GM19025 (cell line): ENCODE measurements around the gene SKOR2.
A peak's percentile ranks its signal among the peaks of the same experiment; 100 is the strongest.
"Not testable (repeated sequence)": the region's sequence is repeated elsewhere in the genome, so short reads cannot be mapped to it uniquely, and the experiment has no call there.

Experiments
- ATAC-seq: cut with Tn5 transposase; IDR thresholded peaks from one replicate; pipeline ENCODE4 v1.9.1; 2021; ENCODE audit warnings: mild to moderate bottlenecking, low read depth, moderate library complexity; ENCODE audit not compliant: unreplicated experiment

SKOR2 gene

DNA sequence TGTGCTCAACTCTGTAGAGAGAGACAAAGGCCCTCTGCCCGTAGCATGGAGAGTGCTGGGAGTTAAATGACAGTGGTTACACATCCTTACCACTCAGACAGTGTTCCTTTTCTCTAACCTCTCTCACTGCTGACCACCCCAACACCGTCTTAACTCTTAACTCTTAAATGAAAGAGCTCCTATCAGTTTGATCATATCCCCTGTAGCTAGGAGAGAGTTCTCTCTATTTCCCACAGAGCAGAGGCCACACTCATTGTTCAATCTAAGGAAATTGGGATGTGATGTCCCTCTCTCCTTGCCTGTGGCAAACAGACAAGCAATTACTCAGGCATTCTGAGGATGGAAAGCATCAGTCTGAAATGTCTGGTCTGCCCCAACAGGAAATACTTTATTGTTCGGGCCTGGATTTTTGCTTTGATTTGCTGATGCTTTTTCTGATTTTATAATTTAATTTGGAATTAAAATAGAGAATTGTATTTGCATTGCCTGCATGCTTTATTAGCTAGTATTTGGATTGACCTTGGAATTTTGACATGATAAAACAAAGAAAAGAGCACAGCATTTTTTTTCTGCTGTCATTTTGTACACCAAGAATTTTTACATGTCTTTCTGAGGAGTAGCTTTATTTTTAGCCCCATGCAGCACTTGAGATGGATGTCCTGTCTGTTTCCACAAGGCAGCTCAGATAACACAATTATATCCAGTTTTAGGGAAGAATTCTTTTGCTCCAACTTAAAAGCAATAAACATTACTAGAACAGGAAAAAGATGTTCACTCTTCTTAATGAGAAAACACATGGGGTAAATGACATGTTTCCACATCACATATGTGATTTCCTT lies 47.6 kb downstream of the SKOR2 start:
- no peak for ATAC-seq

GRCh38 chr18:47195961-47196360 lies 55.5 kb downstream of the SKOR2 start:
- ATAC-seq, result not testable (repeated sequence)

DNA sequence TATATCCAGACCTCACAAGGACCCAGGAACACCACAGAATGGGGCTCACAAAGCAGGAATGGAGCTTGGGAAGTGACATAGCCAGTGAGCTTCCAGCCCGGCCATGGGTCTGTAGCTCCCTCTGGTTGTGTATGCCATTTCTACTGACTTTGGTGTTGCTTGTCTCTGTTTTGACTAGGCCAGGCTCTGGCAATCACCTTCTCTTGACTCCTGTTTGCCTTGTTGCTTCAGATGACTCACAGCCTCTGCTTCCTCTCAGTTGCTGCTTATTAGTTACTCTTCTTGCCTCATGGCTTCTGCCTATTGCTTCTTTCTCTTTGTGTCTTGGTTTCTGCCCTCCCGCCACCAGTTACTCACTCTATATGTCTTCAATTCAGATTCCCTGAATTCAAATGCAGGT lies 59.5 kb downstream of the SKOR2 start:
- ATAC-seq, result no peak

- no peak for ATAC-seq
Observed at GRCh38 chr18:47187721-47188120, 63.7 kb downstream of the SKOR2 start.

DNA sequence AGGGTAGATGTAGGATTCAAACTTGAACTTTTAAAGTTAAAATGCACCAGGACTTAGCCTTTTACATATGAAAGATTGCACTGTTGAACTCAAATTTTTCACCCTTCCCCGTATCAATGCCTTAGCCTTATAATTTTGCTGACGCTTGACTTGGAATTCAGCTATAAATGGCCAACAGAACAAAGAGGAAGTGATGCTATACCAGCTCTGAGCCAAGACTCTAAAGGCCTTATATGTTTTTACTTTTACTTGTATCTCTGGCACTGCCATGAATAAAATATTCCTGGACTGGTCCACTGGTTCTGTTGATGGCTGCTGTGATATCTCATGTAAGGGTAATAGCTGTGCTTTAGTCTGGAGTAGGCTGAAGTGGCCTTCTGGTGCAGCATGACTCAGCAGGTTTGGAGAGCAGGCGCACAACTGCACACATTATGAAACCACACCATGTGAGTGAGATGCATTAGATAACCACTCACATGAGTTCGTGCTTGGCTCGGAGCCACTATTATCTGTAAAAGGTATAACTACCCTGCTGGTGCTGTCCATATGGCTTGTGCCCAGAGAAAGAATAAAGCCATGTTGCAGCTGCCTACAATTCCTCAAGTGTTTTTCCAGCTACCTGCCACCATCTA lies 66.9 kb downstream of the SKOR2 start:
- ATAC-seq, result no peak

GRCh38 chr18:47182156-47182555 lies 69.3 kb downstream of the SKOR2 start:
- ATAC-seq, result not testable (repeated sequence)

- ATAC-seq, result no peak
Observed at GRCh38 chr18:47180765-47181164, 70.7 kb downstream of the SKOR2 start.

DNA sequence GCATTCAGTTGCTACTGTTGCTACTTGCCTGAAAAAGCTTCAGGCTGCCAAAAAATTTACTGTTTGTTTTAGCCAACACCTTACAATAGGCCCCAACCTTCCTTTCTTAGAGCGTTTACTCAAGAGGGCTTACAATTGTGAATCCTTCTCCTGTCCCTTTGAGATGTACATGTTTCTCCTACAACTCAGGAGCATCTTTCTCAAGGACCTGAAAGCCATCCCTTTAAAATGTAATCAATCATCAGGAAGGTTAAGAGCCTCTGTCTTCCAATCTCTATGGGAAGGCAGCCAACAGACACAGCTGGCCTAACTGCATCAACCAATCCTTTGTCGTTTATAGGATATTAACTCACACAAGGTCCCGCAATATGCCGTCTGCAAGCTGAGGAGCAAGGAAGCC lies 71.9 kb downstream of the SKOR2 start:
- ATAC-seq, result no peak

DNA sequence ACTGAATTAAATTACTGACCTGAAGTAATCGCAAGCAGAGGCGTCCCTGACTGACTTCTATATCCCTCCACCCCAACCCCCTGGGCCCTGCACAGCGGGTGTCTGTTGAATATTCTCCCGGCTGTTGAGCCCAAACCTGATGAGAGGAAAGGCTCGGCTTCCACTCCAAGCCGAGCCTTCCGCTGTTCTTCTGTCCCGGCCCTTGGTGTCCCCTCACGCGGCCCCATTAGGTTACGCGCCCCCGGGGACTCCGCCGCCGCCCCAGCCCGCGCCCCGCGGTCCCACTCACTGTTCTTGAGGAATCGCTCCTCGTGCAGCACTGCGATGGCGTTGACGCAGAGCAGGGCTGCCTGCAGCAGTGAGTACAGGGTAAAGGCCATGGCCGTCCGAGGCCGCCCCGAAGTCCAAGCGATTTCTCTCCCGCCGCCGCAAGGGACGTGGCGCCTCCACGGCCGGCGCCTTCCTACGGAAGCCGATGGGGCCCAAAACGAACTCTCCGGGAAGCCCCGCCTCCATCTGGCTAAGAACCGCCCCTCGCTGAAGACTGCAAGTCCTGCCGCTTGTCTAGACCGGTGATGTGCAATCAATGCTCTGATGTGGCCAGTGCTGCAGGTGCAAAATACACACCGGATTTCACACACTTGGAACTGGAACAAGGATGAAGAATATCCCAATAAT lies 75.4 kb downstream of the SKOR2 start, which contains the start of gene IER3IP1:
TSS of gene IER3IP1 (minus strand) at position 467 of the 678 bp plus-strand sequence. CDS start at position 380, 87 bp downstream.
- ATAC-seq, result peak; percentile 85

DNA sequence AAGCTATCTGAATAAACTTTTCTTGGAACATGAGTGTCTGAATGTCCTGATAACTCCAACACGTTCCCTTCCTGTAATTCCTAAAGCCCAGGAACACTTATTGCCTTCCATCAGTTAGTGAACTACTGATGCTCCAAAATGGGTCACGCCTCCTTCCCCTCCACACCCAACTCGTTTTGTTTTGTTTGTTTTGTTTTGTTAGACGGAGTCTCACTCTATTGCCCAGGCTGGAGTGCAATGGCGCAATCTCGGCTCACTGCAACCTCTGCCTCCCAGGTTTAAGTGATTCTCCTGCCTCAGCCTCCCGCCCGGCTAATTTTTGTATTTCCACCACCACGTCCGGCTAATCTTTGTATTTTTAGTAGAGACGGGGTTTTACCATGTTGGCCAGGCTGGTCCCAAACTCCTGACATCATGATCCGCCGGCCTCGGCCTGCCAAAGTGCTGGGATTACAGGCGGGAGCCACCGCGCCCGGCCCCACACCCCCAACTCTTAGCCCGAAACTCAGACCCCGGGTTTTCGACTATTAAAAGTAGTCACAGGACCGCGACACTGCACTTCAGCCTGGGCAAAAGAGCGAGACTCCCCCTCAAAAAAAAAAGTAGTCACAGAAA lies 76.1 kb downstream of the SKOR2 start:
- no peak for ATAC-seq

- no peak for ATAC-seq
Observed at GRCh38 chr18:47174545-47175116, 76.8 kb downstream of the SKOR2 start.

- no peak for ATAC-seq
Observed at GRCh38 chr18:47172476-47172875, 79.0 kb downstream of the SKOR2 start.

- ATAC-seq, result no peak
Observed at GRCh38 chr18:47168913-47169312, 82.5 kb downstream of the SKOR2 start.

- no peak for ATAC-seq
Observed at GRCh38 chr18:47168509-47168908, 83.0 kb downstream of the SKOR2 start.

DNA sequence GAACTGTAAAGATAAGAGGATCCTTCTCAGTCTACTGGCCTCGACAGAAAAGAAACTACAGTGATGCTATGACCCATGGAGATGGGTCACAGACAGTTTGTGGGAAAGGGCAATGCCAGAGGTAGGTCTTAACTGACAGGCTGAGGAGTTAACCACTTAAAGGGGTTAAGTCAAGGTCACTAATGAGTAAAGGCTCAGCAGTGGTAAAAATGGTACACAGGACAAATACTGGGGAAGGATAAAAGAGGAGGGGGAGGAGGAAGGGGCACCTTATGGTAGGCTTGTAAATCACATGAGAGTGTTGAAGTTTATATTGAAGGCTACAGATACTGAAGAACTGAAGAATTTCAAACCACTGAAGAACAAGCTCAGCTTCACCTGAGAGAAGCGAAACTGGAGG lies 85.2 kb downstream of the SKOR2 start:
- ATAC-seq, result no peak

GRCh38 chr18:47163241-47163640 lies 88.2 kb downstream of the SKOR2 start:
- peak; percentile 81 for ATAC-seq

DNA sequence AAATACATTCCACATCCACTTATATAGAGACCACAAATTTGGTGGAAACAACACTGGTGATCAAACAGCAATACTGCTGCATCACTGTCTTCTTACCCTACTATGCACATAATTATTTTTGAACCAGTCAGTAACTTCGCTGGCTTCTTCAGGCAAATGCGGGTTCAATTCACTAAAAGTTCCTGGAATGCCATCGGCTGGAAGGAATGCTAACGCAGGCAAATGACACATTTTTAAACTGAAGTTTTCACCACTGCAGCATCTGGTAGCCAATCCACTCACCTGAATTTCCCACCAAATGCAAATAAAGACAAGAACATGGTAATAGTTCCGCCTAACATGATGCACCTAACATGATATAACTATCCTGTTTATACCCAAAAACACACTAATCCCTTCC lies 91.2 kb downstream of the SKOR2 start:
- no peak for ATAC-seq

DNA sequence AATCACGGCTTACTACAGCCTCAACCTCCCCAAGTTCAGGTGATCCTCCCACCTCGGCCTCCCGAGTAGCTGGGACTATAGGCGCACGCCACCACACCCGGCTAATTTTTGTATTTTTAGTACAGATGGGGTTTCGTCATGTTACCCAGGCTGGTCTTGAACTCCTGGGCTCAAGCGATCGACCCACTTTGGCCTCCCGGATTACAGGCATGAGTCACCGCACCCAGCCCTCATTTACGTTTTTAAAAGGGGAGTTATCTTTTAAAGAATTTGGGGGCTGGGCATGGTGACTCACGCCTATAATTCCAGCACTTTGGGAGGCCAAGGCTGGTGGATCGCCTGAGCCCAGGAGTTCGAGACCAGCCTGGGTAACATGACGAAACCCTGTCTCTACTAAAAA lies 93.1 kb downstream of the SKOR2 start:
- not testable (repeated sequence) for ATAC-seq
